Adipocyte (in vitro differentiated cells): ENCODE data around the gene DDX27.
A peak's percentile ranks its signal among the peaks of the same experiment; 100 is the strongest.

ENCODE experiments used
- DNase-seq: peaks from one replicate; pipeline ENCODE4 v3.0.0-alpha.2; 2015; ENCODE audit warnings: low read depth
- H3K27me3 ChIP-seq: replicated peaks from 2 replicates; pipeline ENCODE4 v1.7.0; 2013; ENCODE audit warnings: mild to moderate bottlenecking, low read length, moderate library complexity; ENCODE audit not compliant: control insufficient read depth, insufficient read depth
- H3K36me3 ChIP-seq: 2 replicates; pipeline ENCODE4 v1.7.0; 2013; ENCODE audit warnings: low read length, mild to moderate bottlenecking, moderate library complexity; ENCODE audit not compliant: control insufficient read depth, insufficient read depth, severe bottlenecking
- H3K4me1 ChIP-seq: 2 replicates; pipeline ENCODE4 v1.7.0; 2013; ENCODE audit warnings: mild to moderate bottlenecking, low read length, moderate library complexity; ENCODE audit not compliant: control insufficient read depth, insufficient read depth
- H3K4me3 ChIP-seq: 2 replicates; pipeline ENCODE4 v1.7.0; 2013; ENCODE audit warnings: mild to moderate bottlenecking, low read length, moderate library complexity
- H3K9ac ChIP-seq: 2 replicates; pipeline ENCODE4 v1.7.0; 2013; ENCODE audit warnings: mild to moderate bottlenecking, low read length, moderate library complexity
- H3K9me3 ChIP-seq: 2 replicates; pipeline ENCODE4 v1.7.0; 2013; ENCODE audit warnings: mild to moderate bottlenecking, low read length, moderate library complexity; ENCODE audit not compliant: control insufficient read depth

Gene DDX27

DNA sequence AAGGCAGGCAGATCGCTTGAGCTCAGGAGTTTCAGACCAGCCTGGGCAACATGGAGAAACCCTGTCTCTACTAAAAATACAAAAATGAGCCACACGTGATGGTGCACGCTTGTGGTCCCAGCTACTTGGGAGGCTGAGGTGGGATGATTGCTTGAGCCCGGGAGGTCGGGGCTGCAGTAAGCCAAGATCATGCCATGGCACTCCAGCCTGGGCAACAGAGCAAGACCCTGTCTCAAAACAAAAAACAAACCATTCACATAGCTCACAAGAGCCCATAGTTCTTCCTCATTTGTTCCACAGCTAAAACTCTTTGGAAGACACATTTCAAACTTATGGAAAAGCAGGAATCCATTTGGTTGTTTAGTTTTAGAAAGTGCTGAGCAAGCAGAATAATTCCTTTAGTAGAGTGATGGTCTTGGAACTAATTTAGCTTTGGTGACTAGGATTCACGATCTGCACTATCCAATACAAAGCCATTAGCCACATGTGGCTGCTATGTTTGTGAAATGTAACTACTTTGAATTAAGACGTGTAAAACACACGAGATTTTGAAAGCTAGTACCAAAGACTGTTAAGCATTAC, 54.6 kb downstream of the DDX27 start:
- Histone ChIP-seq H3K9me3 (no peaks in the 10 kb centered on the region), H3K4me1 (peaks cover 39% of the 10 kb centered on the region), H3K36me3 (peaks cover 63% of the 10 kb centered on the region), H3K9ac (no peak overlapping the region), H3K4me3 (no peak overlapping the region), H3K27me3 (no peaks in the 10 kb centered on the region)
- DNase-seq = no peak

DNA sequence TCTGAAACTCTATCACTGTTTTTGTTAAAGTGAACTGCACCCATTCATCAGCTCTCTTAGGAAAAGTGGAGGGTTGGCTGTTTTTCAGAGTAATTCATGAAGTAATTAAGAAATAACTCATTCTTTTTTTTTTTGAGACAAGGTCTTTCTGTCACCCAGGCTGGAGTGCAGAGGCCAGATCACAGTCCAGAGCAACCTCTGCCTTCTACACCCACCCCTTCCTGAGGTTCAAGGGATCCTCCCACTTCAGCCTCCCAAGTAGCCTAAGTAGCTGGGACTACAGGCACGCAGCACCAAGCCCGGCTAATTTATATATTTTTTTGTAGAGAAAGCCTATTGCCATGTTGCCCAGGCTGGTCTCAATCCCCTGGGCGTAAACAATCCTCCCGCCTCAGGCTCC, 56.0 kb downstream of the DDX27 start:
- H3K4me3 ChIP-seq = peak overlapping the region; percentile 99
- no peaks in the 10 kb centered on the region for H3K27me3 ChIP-seq
- peaks cover 62% of the 10 kb centered on the region for H3K36me3 ChIP-seq

DNA sequence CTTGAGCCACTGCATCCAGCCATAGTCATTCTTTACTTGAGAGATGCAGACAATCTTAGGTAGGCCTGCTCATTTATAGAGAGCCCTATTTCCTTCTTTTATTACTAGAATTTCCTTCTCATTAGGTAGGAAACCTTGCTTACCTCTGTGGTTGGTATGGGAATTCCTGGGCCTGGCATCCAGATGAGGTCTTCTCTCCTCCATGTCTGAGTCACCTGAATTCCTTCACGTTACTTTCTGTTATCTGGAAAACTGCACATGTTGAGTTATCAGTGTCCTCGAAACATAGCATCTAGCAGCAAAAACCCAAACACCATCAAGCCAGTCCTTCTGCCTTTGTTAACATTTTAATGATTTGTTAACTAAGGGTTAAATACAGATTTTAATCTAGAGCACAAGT, 56.4 kb downstream of the DDX27 start:
- Histone ChIP-seq H3K27me3 (no peaks in the 10 kb centered on the region), H3K4me1 (peaks cover 33% of the 10 kb centered on the region), H3K9me3 (peaks cover 2% of the 10 kb centered on the region), H3K36me3 (peaks cover 62% of the 10 kb centered on the region), H3K9ac (peak overlapping the region; percentile 0), H3K4me3 (peak overlapping the region; percentile 99)
- no peak for DNase-seq

More for the DNA sequence above, 56.0 kb downstream of the DDX27 start:
- Histone ChIP-seq H3K9ac (peak overlapping the region; percentile 0), H3K4me1 (peaks cover 33% of the 10 kb centered on the region), H3K9me3 (no peaks in the 10 kb centered on the region)
- DNase-seq = no peak

DNA sequence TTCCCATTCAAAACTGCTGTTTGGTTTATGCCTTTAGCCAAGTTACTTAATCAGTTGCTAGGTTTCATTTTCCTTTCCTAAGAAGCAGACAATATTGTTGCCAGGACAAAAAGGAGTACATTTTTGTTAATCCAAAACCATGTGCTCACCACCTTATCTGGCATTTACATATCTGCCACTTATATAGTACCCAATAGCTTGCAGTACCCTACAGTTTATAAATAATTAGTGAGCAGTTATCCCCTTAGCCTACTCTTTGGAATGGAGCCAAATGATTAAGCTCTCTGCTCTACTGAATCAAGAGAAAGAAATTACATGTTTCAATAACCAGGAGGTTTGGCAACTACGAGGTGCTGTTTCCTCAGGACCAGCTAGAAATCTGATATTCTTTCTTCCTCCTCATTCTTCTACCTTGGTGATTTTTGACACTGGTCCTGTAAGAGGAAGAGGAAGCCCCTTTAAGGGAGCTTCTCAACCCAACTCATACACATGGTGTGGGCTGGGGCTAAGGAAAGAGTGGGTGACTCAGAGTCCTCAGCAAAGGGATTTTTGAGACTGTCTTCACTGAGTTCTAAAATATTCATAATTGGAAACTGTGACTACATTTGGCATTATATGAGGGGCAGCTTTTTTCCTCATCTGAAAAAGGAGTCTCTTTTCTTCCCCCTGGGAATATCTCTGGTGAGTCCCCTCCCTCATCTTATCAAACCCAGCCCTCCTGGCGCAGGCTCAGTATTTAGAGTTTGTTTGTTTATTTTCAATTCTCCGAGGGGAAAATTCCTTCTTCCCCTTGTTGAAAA, 57.1 kb downstream of the DDX27 start:
- peak overlapping the region; percentile 99 for H3K4me3 ChIP-seq
- peaks cover 38% of the 10 kb centered on the region for H3K4me1 ChIP-seq
- peak; percentile 81 for DNase-seq
- no peaks in the 10 kb centered on the region for H3K27me3 ChIP-seq
- H3K9me3 ChIP-seq = peaks cover 9% of the 10 kb centered on the region
- peak overlapping the region; percentile 100 for H3K9ac ChIP-seq
- peaks cover 62% of the 10 kb centered on the region for H3K36me3 ChIP-seq

DNA sequence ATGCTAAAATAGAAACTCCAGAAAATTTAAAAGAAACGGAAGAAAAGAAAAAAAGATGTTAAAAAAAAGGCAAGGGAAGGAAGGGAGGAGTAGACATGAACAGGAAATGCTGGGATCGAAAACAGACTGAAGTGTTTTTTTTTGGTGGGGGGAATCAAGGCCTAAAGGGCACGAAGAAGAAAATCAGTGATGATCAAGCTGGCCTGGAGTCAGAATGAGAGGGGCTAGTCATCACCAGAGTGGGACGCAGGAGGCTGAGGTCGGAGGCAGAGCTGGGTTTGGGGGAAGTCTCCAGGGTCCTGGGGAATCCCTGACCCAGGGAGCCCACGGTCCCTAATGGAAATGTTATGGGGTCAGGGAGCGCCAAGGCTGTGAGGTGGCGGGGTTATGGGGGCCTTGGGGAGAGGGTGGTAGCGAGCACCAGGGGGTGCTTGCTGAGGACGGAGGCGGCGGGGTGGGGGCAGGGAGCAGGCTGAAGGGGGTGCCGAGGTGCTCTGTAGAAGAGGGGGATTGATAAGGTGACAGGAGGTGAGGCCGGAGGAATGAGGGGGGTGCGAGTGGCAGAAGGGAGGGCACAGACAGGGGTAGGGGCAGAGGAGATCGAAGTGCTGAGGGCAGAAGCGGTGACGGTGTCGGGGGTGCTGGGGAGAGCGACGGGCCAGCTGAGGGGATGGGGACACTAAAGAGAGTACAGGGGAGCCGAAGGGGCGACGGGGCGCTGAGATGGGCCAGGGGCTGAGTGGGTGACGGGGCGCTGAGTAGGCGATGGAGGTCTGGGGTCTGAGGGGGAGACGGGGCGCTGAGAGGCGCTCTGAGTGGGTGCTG, 58.0 kb downstream of the DDX27 start:
- peak overlapping the region; percentile 99 for H3K4me3 ChIP-seq
- H3K4me1 ChIP-seq = peaks cover 46% of the 10 kb centered on the region
- peak overlapping the region; percentile 100 for H3K9ac ChIP-seq
- peaks cover 62% of the 10 kb centered on the region for H3K36me3 ChIP-seq
- H3K9me3 ChIP-seq = peaks cover 9% of the 10 kb centered on the region
- DNase-seq = peak; percentile 63
- H3K27me3 ChIP-seq = no peaks in the 10 kb centered on the region

DNA sequence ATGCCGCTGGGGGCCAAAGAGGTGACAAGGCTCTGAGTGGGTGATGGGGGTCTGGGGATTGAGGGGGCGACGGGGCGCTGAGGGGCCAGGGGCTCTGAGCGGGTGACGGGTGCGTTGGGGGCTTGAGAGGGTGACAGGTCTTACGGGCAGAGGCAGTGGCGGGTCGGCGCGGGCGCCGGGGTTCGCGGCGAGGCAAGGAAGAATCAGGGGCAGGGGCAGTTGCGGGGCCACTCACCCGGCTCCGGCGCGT, 58.5 kb downstream of the DDX27 start:
- H3K9ac ChIP-seq = peak overlapping the region; percentile 100
- peaks cover 52% of the 10 kb centered on the region for H3K4me1 ChIP-seq
- no peak for DNase-seq
- H3K36me3 ChIP-seq = peaks cover 62% of the 10 kb centered on the region
- H3K4me3 ChIP-seq = peak overlapping the region; percentile 99
- H3K9me3 ChIP-seq = peaks cover 9% of the 10 kb centered on the region
- no peaks in the 10 kb centered on the region for H3K27me3 ChIP-seq

DNA sequence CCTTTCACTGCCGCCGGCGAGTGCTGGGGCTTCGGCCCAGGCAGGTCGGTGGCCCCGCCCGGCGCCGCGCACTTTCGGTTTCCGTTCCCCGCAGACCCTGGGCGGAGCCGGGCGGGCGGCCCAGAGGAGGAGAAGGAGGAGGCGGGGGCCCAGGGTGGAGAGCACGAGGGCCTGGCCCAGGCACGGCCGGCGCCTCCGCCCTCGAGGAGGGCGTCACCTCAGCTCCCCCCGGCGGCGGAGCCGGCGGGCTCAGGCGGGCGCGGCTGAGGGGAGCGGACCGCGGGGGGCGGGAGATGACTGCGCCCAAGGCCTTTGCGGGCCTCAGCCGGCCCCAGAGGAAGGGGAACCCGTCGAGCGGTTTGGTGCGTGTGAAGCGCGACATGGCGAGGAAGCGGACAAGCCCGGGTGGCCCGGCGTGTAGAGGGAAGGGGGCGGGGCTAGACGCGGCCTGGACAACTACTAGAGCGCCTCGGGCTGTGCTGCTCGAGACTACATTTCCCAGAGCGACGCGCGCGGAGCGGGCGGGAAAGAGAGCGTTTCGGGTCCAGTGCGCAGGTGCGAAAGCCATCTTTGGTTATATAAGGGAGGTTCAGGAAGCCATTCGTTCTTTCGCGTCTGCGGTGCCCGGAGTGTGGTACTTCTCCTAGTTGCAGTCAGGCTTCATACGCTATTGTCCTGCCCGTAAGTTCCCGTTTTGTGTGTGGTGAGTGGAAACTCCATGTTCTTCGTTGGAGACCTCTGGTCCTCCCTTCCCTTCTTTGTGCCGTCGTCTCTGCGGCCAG, 59.0 kb downstream of the DDX27 start, which contains the start of gene ZNFX1:
Gene ZNFX1, minus strand, starts transcription at position 22 of the 782 bp plus-strand sequence. CDS start 2,218 bp downstream, outside the sequence.
- Histone ChIP-seq H3K27me3 (no peaks in the 10 kb centered on the region), H3K9me3 (peaks cover 9% of the 10 kb centered on the region), H3K4me1 (peaks cover 57% of the 10 kb centered on the region), H3K36me3 (peaks cover 62% of the 10 kb centered on the region), H3K4me3 (peak within 1 kb of the TSS; percentile 99), H3K9ac (peak within 1 kb of the TSS; percentile 100)
- peak; percentile 100 for DNase-seq

DNA sequence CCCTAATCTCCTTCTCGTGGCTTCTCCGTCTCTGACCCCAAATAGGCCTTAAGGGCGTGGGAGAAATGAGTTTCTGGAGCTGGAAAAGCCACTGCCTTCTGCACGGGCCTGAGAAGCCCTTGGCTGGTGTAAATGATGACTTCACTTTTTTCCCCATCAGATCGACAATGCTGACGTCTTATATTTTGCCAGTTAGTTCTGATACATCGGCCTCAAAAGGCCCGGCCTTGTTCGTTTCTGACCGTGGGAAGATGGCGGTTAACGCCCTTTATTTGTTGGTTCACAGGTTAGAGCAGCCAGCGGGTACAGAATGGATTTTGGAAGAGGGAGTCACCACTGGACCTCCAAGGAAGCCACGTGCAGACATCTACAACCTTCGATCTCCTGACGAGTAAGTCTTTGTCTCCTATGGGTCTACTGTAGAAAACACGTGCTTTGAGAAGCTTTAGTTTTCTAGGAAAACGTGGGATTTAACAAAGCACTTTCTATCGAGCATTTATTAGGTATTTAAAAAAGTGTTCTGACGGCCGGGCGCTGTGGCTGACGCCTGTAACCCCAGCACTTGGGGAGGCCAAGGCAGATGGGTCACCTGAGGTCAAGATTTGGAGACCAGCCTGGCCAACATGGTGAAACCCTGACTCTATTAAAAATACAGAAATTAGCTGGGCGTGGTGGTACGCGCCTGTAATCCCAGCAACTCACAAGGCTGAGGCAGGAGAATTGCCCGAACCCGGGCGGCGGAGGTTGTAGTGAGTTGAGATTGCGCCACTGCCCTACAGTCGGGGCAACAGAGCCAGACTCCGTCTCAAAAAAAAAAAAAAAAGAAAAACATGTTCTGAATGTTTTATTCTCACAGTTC, 59.8 kb downstream of the DDX27 start:
- Histone ChIP-seq H3K36me3 (peaks cover 62% of the 10 kb centered on the region), H3K4me1 (peaks cover 65% of the 10 kb centered on the region), H3K9me3 (peaks cover 9% of the 10 kb centered on the region), H3K9ac (peak overlapping the region; percentile 100), H3K27me3 (no peaks in the 10 kb centered on the region), H3K4me3 (peak overlapping the region; percentile 99)
- peak; percentile 65 for DNase-seq

DNA sequence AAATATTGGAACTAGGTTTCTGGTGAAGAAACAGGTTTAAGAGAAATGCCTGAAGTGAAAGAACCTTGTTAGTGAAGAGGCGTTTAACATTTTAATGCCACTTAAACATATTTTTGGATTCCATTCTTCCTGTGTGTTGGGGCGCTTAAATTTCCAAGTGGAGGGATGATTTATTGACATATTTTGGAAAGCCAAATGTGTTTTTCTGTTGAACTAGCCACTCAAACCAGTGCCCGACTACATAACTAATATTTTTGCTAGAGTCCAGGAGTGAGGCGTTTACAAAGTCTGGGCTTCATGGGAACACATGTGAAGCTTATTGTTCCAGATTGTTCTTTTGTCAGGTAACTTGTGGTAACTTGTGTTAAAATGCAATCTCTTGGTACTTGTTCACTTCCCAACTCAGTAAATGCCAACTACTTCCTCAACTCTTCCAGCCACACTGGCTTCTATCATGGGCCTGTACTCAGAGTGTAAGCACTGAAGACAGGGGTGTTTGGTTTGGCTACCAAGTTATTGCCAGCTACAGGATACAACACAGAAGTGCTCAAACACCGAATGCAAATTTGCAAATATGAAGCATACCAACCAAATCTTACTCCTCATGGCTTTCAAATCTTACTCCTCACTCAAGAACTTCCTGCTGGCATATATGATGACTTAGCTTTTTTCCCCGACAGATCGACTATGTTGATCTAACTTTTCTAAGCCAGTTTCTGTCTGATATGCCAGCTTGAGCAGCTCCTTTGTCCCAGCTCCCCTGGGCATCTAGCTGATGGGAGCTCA, 60.7 kb downstream of the DDX27 start:
- Histone ChIP-seq H3K27me3 (no peaks in the 10 kb centered on the region), H3K9ac (peak overlapping the region; percentile 100), H3K9me3 (peaks cover 9% of the 10 kb centered on the region), H3K36me3 (peaks cover 67% of the 10 kb centered on the region), H3K4me1 (peaks cover 69% of the 10 kb centered on the region), H3K4me3 (peak overlapping the region; percentile 99)
- DNase-seq = no peak
